Measurements from ENCODE around the gene MCF2L.
"Not testable (repeated sequence)": the region's sequence is repeated elsewhere in the genome, so short reads cannot be mapped to it uniquely, and the experiment has no call there.

Gene MCF2L

DNA sequence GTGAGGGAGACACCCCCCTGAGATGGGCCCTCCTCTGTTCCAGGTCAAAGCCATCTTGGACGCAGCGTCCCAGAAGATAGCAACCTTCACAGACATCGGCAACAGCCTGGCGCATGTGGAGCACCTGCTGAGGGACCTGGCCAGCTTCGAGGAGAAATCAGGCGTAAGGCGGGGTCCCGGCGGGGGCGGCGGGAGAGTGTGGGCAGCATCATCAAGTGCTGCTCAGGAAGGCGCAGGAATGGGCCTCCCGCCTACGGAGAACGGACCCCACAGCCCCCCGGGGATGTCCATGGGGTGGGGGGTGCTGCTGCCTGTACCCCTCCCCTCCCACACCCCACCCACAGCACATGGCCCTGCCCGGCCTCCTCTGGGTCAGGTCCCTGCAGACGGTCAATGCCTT, 105.4 kb downstream of the MCF2L start:
- no peak for DNase-seq (ENCODE audit: low read depth)
- H3K4me3 ChIP-seq (ENCODE audit: low read depth, low read length) = no peak overlapping the region

GRCh38 chr13:113074876-113075275, 105.9 kb downstream of the MCF2L start:
- DNase-seq (ENCODE audit: low read depth) = no peak
- no peak overlapping the region for H3K4me3 ChIP-seq (ENCODE audit: low read depth, low read length)

GRCh38 chr13:113075711-113076110, 106.7 kb downstream of the MCF2L start:
- no peak overlapping the region for H3K4me3 ChIP-seq (ENCODE audit: low read depth, low read length)
- DNase-seq (ENCODE audit: low read depth) = no peak

DNA sequence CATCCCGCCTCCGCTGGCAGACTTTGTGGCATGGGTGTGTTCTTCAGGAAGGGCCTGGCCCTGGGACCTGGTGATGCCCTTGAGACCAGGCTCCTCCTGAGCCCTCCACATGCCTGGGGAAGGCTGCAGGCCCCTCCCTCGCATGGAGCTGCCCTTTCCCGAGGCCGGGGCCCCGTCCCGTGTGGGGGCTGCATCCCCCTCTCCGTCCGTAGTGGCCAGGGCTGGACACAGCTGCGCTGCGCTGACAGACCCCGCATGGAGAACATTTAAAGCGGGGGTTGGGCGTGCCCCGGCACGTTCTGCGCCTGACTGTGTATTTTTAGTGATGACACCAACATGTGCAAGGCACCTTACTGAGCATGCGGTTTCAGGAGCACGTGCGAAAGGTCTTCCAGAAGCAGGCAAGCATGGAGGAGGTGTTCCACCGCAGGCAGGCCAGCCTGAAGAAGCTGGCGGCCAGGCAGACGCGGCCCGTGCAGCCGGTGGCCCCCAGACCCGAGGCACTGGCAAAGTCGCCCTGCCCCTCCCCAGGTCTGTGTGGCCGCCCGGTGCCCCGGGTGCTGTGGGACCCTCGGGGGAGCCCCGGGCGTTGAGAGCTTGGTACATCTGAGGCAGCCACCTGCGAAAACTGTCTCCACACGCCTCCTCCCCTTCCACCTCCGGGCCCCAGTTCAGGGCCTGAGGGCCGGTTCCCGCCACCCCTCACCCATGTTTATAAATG, 107.8 kb downstream of the MCF2L start:
- DNase-seq (ENCODE audit: low read depth) = no peak
- no peak overlapping the region for H3K4me3 ChIP-seq (ENCODE audit: low read depth, low read length)

DNA sequence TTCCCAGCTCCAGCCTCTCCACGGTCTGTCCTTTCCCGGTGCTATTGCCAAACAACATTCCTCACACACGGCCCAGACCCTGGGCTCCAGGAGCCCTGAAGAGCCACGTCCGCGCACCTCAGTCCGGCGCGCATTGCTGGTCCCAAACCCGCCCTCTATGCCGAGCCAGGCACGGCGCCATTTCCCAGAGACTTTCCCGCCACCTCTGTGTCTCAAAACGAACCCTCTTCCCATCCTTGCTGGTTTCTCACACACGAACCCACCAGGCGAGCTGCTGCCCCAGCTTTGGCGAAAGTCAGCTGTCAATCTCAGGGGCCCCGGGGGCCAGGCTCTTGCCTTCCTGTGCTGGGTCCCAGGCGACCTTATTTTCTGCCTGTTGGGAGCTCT, 108.5 kb downstream of the MCF2L start:
- DNase-seq (ENCODE audit: low read depth) = no peak
- no peak overlapping the region for H3K4me3 ChIP-seq (ENCODE audit: low read depth, low read length)

- no peak for DNase-seq (ENCODE audit: low read depth)
- no peak overlapping the region for H3K4me3 ChIP-seq (ENCODE audit: low read depth, low read length)
These were observed 109.2 kb downstream of the MCF2L start for GRCh38 chr13:113077953-113078901.

DNA sequence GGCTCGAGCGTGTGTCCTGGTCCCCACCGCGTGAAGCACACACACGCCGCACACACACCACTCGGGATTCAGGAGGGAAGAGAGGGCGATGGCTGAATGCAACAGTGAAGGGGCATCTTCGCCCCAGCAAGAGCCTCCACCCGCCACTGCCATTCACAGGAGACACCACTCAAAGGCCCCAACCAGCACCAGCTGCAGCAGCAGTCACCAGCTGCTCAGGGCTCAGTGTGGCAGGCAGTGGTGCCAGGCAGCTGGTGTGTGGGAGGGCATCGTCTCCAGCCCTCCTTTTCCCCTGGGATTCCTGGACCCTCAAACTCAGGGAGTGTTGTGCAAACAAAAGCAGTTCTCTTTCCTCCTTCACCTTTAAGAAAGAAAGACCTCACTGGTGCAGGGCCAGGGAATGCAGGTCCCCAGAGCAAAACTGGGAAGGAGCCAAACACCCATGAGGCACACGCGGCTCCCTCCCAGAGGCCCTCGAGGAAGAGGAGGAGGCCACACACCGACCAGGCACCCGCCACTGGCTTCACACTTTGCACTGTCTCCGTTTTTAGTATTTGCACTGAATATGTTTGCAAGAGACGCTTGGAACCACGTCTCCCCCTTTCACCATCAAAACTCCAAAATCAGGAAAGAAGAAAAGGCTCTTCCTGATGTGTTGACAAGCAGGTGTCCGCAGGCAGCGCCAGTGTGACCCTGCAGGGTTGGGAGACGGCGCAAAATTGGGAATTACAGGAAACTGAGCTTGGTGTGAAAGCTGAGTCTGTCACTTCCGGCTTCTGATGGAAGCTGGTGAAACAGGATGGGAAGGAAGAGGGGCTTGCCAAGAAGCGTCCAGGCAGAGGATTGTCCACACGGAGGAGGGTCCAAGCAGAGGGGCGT, 110.1 kb downstream of the MCF2L start:
- DNase-seq (ENCODE audit: low read depth) = no peak

DNA sequence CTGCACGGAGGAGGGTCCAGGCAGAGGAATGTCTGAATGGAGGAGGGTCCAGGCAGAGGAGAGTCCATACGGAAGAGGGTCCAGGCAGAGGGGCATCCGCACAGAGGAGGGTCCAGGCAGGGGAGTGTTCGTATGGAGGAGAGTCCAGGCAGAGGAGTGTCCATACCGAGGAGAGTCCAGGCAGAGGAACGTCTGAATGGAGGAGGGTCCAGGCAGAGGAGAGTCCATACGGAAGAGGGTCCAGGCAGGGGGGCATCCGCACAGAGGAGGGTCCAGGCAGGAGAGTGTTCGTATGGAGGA, 110.7 kb downstream of the MCF2L start:
- DNase-seq (ENCODE audit: low read depth); H3K4me3 ChIP-seq (ENCODE audit: low read depth, low read length): not testable (repeated sequence)

More for the DNA sequence above, 110.1 kb downstream of the MCF2L start:
- no peak overlapping the region for H3K4me3 ChIP-seq (ENCODE audit: low read depth, low read length)

DNA sequence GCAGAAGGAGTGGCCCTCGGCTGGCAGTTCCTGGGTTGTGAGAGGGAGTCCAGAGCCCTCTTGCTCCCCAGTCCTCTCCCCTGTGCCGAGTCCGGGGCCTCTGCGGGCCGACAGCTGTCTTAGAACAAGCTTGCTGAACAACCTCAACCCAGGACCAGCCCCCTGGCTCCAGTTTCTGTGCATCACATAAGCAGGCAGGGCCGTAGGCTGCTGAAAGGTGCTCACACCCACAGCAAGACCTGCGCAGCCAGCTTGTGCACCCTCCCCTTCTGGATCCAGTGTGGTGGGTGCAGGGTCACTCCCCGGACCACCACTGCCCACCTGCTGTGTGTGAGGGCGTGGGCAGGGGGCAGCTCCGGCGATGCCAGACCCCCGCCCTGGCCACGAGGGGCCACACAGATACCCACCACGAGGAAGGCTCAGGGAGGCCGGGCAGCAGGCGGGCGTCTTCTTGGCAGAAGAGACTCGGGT, 111.4 kb downstream of the MCF2L start:
- no peak for DNase-seq (ENCODE audit: low read depth)
- H3K4me3 ChIP-seq (ENCODE audit: low read depth, low read length) = no peak overlapping the region

- no peak overlapping the region for H3K4me3 ChIP-seq (ENCODE audit: low read depth, low read length)
- no peak for DNase-seq (ENCODE audit: low read depth)
These were observed 112.0 kb downstream of the MCF2L start for GRCh38 chr13:113080901-113081521.

DNA sequence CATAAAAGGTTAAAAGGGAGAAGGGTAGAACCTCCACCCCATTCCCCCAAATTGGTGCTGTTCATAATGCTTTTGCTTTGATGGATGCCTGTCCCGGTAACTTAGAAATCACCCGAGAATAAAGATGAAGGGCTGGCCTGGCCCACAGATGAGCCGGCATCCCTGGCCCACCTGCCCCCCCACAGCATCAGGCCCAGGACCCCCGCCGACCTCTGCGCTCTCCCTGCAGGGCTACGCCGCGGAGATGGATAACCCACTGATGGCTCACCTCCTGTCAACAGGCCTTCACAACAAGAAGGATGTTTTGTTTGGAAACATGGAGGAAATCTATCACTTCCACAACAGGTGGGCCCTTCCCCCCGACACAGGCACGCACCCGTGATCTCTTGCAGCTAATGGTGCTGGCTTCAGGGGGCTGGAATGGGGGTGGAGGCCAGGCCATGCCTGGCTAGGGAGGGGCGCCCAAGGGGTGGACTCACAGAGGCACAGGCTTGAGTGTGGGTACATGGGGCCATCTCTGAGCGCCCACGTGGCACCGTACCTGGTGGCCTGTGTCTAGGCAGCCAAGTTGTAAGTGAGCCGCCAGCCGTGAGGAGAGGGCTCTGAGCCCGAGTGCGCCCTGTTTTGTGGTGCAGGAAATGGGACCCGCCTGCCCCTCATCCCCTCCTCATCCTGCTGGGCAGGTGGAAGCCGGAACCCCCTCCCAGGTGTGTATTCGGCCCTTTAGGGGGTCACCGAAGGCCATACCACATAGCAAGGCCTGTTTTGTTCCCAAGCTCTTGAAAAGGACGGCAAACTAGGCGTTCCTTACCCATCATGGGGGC, 113.4 kb downstream of the MCF2L start:
- no peak overlapping the region for H3K4me3 ChIP-seq (ENCODE audit: low read depth, low read length)
- no peak for DNase-seq (ENCODE audit: low read depth)

- no peak overlapping the region for H3K4me3 ChIP-seq (ENCODE audit: low read depth, low read length)
- DNase-seq (ENCODE audit: low read depth) = no peak
These were observed 114.0 kb downstream of the MCF2L start for GRCh38 chr13:113083022-113083373.

DNA sequence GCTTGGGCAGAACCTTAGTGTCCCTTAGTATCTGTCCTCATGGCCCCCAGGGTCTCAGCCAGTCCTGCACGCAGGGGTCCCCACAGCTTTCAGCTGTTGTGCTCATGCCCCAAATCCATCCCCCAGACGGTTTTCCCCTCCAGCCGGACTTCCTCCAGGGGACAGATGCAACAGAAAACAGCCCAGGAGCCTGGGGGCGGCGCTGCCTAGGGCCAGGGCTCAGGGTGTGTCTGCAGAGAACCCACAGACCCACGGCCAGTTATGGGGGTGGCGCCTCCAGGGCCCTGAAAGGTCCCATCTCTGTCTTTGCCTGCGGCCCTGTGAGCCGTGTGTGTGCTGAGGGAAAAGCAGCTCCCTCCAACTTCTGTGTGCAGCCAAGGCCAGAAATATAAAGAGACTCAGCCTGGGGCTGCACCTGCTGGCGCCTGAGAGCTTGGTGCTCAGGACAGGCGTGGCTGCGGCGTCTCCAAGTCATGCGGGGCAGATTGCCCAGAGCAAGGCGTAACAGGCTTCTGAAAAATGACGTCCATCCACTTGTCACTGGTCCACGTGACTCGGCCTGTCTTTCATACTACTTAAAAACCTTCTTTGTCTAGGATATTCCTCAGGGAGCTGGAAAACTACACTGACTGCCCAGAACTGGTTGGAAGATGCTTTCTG, 114.5 kb downstream of the MCF2L start:
- DNase-seq (ENCODE audit: low read depth) = no peak
- H3K4me3 ChIP-seq (ENCODE audit: low read depth, low read length) = no peak overlapping the region

DNA sequence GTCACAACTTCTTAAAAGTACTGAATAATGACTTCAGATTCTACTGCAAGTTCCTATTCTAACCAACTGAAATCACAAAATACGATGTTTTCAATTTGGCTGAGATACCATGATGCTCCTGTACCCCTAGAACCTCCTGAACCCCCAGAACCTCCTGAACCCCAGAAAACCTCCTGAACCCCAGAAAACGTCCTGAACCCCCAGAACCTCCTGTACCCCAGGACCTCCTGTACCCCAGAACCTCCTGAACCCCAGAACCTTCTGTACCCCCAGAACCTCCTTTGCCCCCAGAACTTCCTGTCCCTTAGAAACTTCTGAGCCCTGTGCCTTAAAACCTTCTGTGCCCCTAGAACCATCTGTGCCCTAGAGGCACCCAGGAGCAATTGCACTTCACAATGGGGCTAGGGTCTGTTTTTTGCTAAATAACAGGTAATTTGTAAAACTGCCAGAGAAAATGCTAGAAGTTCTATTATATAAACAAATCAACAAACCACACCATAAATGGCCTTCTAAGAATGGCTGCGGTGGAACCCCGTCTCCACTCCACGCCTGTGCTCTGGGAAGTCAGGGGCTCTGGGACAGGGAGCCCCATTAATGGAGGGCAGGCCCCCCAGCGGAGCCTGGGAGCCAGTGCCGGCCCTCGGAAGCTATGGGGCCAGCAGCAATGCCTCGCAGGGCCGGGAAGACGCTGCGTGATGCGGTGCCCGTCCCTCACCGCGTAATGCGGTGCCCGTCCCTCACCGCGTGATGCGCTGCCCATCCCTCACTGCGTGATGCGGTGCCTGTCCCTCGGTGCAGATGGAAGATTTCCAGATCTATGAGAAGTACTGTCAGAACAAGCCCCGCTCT, 115.3 kb downstream of the MCF2L start:
- no peak for DNase-seq (ENCODE audit: low read depth)

GRCh38 chr13:113084943-113085540, 116.0 kb downstream of the MCF2L start:
- H3K4me3 ChIP-seq (ENCODE audit: low read depth, low read length) = no peak overlapping the region
- no peak for DNase-seq (ENCODE audit: low read depth)

More for the DNA sequence above, 115.3 kb downstream of the MCF2L start:
- no peak overlapping the region for H3K4me3 ChIP-seq (ENCODE audit: low read depth, low read length)

DNA sequence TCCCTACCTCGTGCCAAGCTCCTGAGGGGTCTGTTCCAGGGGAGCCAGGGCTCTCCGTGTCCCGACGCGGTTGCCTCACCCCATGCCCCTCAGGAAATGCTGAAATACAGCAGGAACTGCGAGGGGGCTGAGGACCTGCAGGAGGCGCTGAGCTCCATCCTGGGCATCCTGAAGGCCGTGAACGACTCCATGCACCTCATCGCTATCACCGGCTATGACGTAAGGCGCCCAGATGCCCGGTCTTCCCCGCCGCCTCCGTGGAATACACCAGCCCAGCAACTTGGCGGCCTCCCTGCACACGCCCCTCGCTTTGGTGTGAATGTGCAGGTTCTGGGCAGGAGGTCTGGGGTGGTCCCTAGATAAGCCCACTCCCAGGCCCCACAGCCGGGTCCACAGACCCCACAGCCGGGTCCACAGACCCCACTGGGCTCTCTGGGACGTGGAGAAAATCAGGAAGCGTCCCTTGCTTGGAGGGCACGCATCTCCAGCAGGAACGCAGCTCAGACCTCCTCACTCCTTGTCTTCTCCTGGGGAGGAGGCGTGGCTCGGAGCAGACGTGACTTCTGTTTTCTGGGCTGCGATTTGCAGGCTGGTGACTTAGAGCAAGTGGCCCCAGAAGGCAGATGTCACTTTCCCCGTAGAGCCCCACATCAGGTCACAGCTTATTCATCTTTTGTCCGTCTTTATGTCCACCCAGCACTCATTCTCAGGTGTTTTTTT, 117.2 kb downstream of the MCF2L start:
- DNase-seq (ENCODE audit: low read depth) = no peak
- H3K4me3 ChIP-seq (ENCODE audit: low read depth, low read length) = no peak overlapping the region

Data from skeletal muscle cell (primary cell).